Mesenchymal stem cell (in vitro differentiated cells and primary cell): ENCODE results near the gene COL15A1.

ENCODE experiments used
- DNase-seq: peaks from one replicate; pipeline ENCODE4 v3.0.0-alpha.2; 2013
- H2AFZ ChIP-seq: one replicate; pipeline ENCODE4 v1.6.1; 2013; ENCODE audit warnings: low read depth, mild to moderate bottlenecking, control low read depth, inconsistent platforms, low read length, moderate library complexity
- H2AK5ac ChIP-seq: 2 replicates; pipeline ENCODE4 v1.6.1; 2013; ENCODE audit warnings: low read length, moderate library complexity, mild to moderate bottlenecking, inconsistent platforms; ENCODE audit not compliant: severe bottlenecking
- H2BK120ac ChIP-seq: one replicate; pipeline ENCODE4 v1.6.1; 2013; ENCODE audit warnings: low read depth, mild to moderate bottlenecking, inconsistent platforms, low read length, moderate library complexity
- H2BK12ac ChIP-seq, 2 experiments: one replicate each; pipeline ENCODE4 v1.6.1; 2013; ENCODE audit warnings: inconsistent platforms in 2 of 2, low read length in 2 of 2, mild to moderate bottlenecking in 2 of 2, moderate library complexity in 2 of 2, control low read depth in 1 of 2
- H2BK15ac ChIP-seq: one replicate; pipeline ENCODE4 v1.6.1; 2013; ENCODE audit warnings: mild to moderate bottlenecking, low read depth, inconsistent platforms; ENCODE audit not compliant: poor library complexity, severe bottlenecking
- H2BK5ac ChIP-seq: 2 replicates; pipeline ENCODE4 v1.6.1; 2013; ENCODE audit warnings: low read depth, mild to moderate bottlenecking, low read length, control low read depth, inconsistent platforms; ENCODE audit not compliant: poor library complexity, severe bottlenecking
- H3K14ac ChIP-seq, 2 experiments: one replicate each; pipeline ENCODE4 v1.6.1; 2013; ENCODE audit warnings: inconsistent platforms in 2 of 2, low read length in 2 of 2, control low read depth in 1 of 2, mild to moderate bottlenecking in 1 of 2, moderate library complexity in 1 of 2
- H3K18ac ChIP-seq, 2 experiments: one replicate each; pipeline ENCODE4 v1.6.1; 2013; ENCODE audit warnings: inconsistent platforms in 2 of 2, low read length in 2 of 2, control low read depth in 1 of 2, low read depth in 1 of 2, mild to moderate bottlenecking in 1 of 2
- H3K23ac ChIP-seq, 2 experiments: one replicate each; pipeline ENCODE4 v1.6.1; 2013; ENCODE audit warnings: inconsistent platforms in 2 of 2, low read length in 2 of 2, mild to moderate bottlenecking in 2 of 2, moderate library complexity in 2 of 2, control low read depth in 1 of 2
- H3K27ac ChIP-seq: 2 replicates; pipeline ENCODE4 v1.5.1; 2013; ENCODE audit warnings: mild to moderate bottlenecking, moderate library complexity, low read length, control low read depth, inconsistent platforms; ENCODE audit not compliant: poor library complexity, severe bottlenecking
- H3K27me3 ChIP-seq, 2 experiments: 2 replicates each; pipeline versions ENCODE4 v1.6.1 to v1.7.0; 2013; ENCODE audit warnings: low read length in 2 of 2, mild to moderate bottlenecking in 2 of 2, moderate library complexity in 2 of 2, control low read depth in 1 of 2, inconsistent platforms in 1 of 2; ENCODE audit not compliant: control insufficient read depth in 1 of 2, insufficient read depth in 1 of 2
- H3K36me3 ChIP-seq, 2 experiments: 2 replicates each; pipeline versions ENCODE4 v1.6.1 to v1.7.0; 2013; ENCODE audit warnings: low read length in 2 of 2, control low read depth in 1 of 2, inconsistent platforms in 1 of 2, low read depth in 1 of 2, mild to moderate bottlenecking in 1 of 2; ENCODE audit not compliant: insufficient read depth in 2 of 2, control insufficient read depth in 1 of 2
- H3K4ac ChIP-seq, 2 experiments: one replicate each; pipeline ENCODE4 v1.6.1; 2013; ENCODE audit warnings: inconsistent platforms in 2 of 2, low read length in 2 of 2, mild to moderate bottlenecking in 2 of 2, moderate library complexity in 2 of 2, control low read depth in 1 of 2, low read depth in 1 of 2
- H3K4me1 ChIP-seq: 2 replicates; pipeline ENCODE4 v1.6.1; 2013; ENCODE audit warnings: low read depth, low read length, control low read depth; ENCODE audit not compliant: control insufficient read depth, insufficient read depth
- H3K4me2 ChIP-seq: 2 replicates; pipeline ENCODE4 v1.6.1; 2013; ENCODE audit warnings: low read length, mild to moderate bottlenecking, inconsistent platforms; ENCODE audit not compliant: poor library complexity, severe bottlenecking
- H3K4me3 ChIP-seq, 2 experiments: 2 replicates each; pipeline versions ENCODE4 v1.5.1 to v1.7.0; 2013; ENCODE audit warnings: low read length in 2 of 2, mild to moderate bottlenecking in 2 of 2, control low read depth in 1 of 2, low read depth in 1 of 2; ENCODE audit not compliant: insufficient read depth in 1 of 2
- H3K79me1 ChIP-seq: replicated peaks from 2 replicates; pipeline ENCODE4 v1.6.1; 2013; ENCODE audit warnings: mild to moderate bottlenecking, control low read depth, low read length, inconsistent platforms; ENCODE audit not compliant: poor library complexity, severe bottlenecking
- H3K9ac ChIP-seq: 2 replicates; pipeline ENCODE4 v1.7.0; 2013; ENCODE audit warnings: mild to moderate bottlenecking, low read length, moderate library complexity
- H3K9me3 ChIP-seq: 2 replicates; pipeline ENCODE4 v1.7.0; 2013; ENCODE audit warnings: mild to moderate bottlenecking, low read length; ENCODE audit not compliant: control insufficient read depth
- H4K8ac ChIP-seq: one replicate; pipeline ENCODE4 v1.6.1; 2013; ENCODE audit warnings: inconsistent platforms, mild to moderate bottlenecking, low read length, moderate library complexity
- H4K91ac ChIP-seq: one replicate; pipeline ENCODE4 v1.6.1; 2013; ENCODE audit warnings: mild to moderate bottlenecking, low read length, inconsistent platforms
- WGBS: methylation state at CpG from one replicate; pipeline ENCODE4 v1.1.7; 2013; ENCODE audit warnings: mixed read lengths; 5-methylcytosine and 5-hydroxymethylcytosine counted together

COL15A1 gene

DNA sequence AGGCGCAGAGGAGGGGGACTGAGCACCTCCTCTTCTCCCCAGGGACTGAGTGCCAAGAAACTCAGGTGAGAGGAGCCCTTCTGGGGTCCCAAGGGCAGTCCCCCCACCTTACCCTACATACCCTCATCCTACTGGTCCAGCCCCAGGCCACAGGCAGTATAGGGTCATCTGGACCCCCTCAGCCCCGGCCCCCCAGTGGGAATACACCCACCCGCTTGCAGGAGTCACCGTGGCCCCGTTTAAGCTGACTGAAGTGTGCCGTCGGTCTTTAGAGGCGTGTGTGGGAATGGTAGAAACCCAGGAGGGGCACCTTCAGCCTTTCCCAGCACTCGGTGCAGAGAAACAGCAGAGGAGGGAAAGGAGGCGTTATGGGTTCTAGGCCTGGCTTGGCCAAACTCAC, 30.8 kb downstream of the COL15A1 start:
- Histone ChIP-seq H3K18ac (no peak overlapping the region), H2BK5ac (no peak overlapping the region), H2BK120ac (no peak overlapping the region), H2AFZ (no peak overlapping the region), H2AK5ac (no peak overlapping the region), H3K4ac (no peak overlapping the region), H3K4me3 (no peak overlapping the region), H3K27me3 (peaks cover 7 to 62% of the 10 kb centered on the region in 2 experiments), H4K91ac (no peak overlapping the region), H3K27ac (no peak overlapping the region), H3K23ac (peak overlapping the region in 1 of 2 experiments; percentile 54), H2BK12ac (no peak overlapping the region), H3K36me3 (no peaks in the 10 kb centered on the region), H3K4me1 (peaks cover 27% of the 10 kb centered on the region), H4K8ac (no peak overlapping the region), H3K9ac (no peak overlapping the region), H3K14ac (no peak overlapping the region), H2BK15ac (no peak overlapping the region), H3K4me2 (no peak overlapping the region), H3K9me3 (no peaks in the 10 kb centered on the region), H3K79me1 (no peaks in the 10 kb centered on the region)
- 63% methylated on average over 10 of the region's 10 CpGs for WGBS
- DNase-seq: no peak

DNA sequence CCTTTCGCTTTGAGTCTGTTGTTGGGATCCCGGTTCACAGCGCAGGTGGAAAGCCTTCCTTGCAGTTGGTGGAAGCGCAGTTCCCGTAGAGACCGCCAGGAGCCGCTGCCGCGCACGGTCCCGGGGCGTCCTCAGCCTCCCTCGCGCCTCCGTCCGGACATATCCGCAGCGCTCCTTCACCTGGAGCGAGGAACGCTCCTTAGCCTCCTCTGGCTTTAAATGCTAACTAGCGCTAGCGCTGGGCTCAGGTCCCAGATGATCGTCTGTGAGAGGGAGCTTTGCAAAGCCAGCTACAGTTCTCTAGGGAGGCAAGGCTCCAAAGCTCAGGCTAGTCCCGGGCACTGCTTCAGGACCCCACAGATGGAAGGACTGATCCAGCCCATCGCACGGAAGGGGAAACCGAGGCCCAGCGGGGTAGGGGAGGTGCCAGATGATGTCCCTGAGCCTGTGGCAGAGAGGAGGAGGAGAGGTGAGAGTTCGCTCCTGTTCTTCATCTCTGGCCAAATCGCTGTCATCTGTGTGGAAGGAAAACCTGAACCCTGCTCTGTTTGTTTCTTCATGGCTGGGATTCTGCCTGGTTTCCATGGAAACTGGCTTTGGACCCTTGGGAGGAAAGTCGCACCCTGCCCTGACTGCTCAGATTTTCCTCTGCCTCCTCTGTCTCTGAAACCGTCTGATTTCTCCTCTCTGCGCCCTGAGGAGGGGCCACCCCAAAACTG, 31.4 kb downstream of the COL15A1 start:
- no peak overlapping the region for H2AK5ac ChIP-seq
- H2BK120ac ChIP-seq: no peak overlapping the region
- no peaks in the 10 kb centered on the region for H3K9me3 ChIP-seq
- H3K36me3 ChIP-seq: no peaks in the 10 kb centered on the region
- peaks cover 7 to 66% of the 10 kb centered on the region in 2 experiments for H3K27me3 ChIP-seq
- WGBS: 11% methylated on average over 32 of the region's 33 CpGs
- no peak overlapping the region for H2AFZ ChIP-seq
- no peaks in the 10 kb centered on the region for H3K79me1 ChIP-seq
- H3K14ac ChIP-seq: no peak overlapping the region
- peak overlapping the region in 1 of 2 experiments; percentile 27 for H3K23ac ChIP-seq
- H3K9ac ChIP-seq: peak overlapping the region; percentile 64
- H3K4ac ChIP-seq: no peak overlapping the region
- H4K91ac ChIP-seq: no peak overlapping the region
- H4K8ac ChIP-seq: no peak overlapping the region
- no peak overlapping the region for H2BK5ac ChIP-seq
- peak overlapping the region in 1 of 2 experiments; percentile 23 for H2BK12ac ChIP-seq
- H3K18ac ChIP-seq: peak overlapping the region in 1 of 2 experiments; percentile 74
- H3K4me2 ChIP-seq: peak overlapping the region; percentile 66
- DNase-seq: peak; percentile 65
- H2BK15ac ChIP-seq: no peak overlapping the region
- H3K27ac ChIP-seq: no peak overlapping the region
- peak overlapping the region in 1 of 2 experiments; percentile 63 for H3K4me3 ChIP-seq
- peaks cover 28% of the 10 kb centered on the region for H3K4me1 ChIP-seq

DNA sequence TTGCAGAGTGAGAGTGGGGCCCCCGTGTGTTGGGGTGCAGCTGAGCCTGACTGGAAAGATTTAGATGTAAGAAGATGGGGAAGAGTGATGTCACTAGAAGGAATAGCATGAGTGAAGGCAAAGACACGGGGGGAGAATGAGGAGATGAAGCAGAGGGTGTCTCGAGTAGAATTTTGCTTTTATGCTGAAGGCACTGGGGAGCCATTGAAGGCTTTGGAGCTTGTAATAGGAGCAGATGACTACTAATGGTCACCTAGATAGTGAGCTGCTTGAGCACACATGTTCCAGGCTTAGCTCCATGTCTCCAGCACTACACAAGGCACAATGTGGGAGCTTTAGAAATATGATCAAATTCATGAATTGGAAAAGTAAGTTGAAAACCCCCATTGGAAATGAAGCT, 32.1 kb downstream of the COL15A1 start:
- no peaks in the 10 kb centered on the region for H3K79me1 ChIP-seq
- no peak overlapping the region for H3K4ac ChIP-seq
- H2BK15ac ChIP-seq: no peak overlapping the region
- H4K91ac ChIP-seq: no peak overlapping the region
- H3K4me2 ChIP-seq: no peak overlapping the region
- no peak overlapping the region for H2AK5ac ChIP-seq
- H3K36me3 ChIP-seq: no peaks in the 10 kb centered on the region
- H2BK12ac ChIP-seq: no peak overlapping the region
- DNase-seq: no peak
- whole genome bisulfite sequencing: 92% methylated on average over 3 of the region's 3 CpGs
- no peak overlapping the region for H3K23ac ChIP-seq
- peak overlapping the region; percentile 64 for H3K9ac ChIP-seq
- H2AFZ ChIP-seq: no peak overlapping the region
- H3K27me3 ChIP-seq: peaks cover 7 to 70% of the 10 kb centered on the region in 2 experiments
- H3K4me3 ChIP-seq: no peak overlapping the region
- no peak overlapping the region for H2BK5ac ChIP-seq
- no peak overlapping the region for H2BK120ac ChIP-seq
- H3K27ac ChIP-seq: no peak overlapping the region
- no peak overlapping the region for H3K14ac ChIP-seq
- H3K4me1 ChIP-seq: peaks cover 30% of the 10 kb centered on the region
- H3K18ac ChIP-seq: no peak overlapping the region
- H4K8ac ChIP-seq: no peak overlapping the region
- no peaks in the 10 kb centered on the region for H3K9me3 ChIP-seq

DNA sequence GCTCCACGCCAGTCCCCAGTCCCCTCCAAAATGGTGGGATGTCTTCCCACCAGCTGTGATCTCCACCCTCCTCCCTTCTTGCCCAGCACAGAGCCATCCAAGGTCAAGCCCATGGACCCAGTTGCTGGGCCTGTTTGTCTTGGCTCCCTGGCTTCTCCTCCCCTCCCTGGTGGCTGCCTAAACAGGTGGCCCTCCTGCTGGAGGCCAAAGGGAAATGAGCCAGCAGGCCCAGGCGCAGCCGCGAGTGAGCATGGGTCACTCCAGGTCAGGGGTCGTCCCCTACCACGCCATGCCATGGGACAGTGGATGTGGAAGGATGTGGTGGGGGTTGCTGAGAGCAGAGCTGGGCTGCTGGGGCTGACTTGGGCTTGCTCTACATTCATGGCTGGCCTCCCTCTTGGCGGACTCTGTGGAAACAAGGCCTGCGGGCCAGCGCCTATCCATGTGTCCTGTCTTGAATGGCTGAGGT, 33.6 kb downstream of the COL15A1 start:
- Histone ChIP-seq H3K9ac (no peak overlapping the region), H2BK120ac (no peak overlapping the region), H3K79me1 (no peaks in the 10 kb centered on the region), H3K9me3 (no peaks in the 10 kb centered on the region), H3K4me3 (no peak overlapping the region), H4K8ac (no peak overlapping the region), H4K91ac (no peak overlapping the region), H2BK12ac (peak overlapping the region in 1 of 2 experiments; percentile 7), H3K27ac (no peak overlapping the region), H3K14ac (peak overlapping the region in 1 of 2 experiments; percentile 29), H3K18ac (no peak overlapping the region), H3K4ac (no peak overlapping the region), H2AK5ac (no peak overlapping the region), H2AFZ (no peak overlapping the region), H2BK5ac (no peak overlapping the region), H3K23ac (peak overlapping the region in 1 of 2 experiments; percentile 16), H2BK15ac (no peak overlapping the region), H3K27me3 (peaks cover 7 to 65% of the 10 kb centered on the region in 2 experiments), H3K4me2 (no peak overlapping the region), H3K36me3 (no peaks in the 10 kb centered on the region), H3K4me1 (peaks cover 18% of the 10 kb centered on the region)
- 84% methylated on average over 7 of the region's 9 CpGs for WGBS
- DNase-seq: no peak
